ENCODE results near the gene GALNT15.

DNA sequence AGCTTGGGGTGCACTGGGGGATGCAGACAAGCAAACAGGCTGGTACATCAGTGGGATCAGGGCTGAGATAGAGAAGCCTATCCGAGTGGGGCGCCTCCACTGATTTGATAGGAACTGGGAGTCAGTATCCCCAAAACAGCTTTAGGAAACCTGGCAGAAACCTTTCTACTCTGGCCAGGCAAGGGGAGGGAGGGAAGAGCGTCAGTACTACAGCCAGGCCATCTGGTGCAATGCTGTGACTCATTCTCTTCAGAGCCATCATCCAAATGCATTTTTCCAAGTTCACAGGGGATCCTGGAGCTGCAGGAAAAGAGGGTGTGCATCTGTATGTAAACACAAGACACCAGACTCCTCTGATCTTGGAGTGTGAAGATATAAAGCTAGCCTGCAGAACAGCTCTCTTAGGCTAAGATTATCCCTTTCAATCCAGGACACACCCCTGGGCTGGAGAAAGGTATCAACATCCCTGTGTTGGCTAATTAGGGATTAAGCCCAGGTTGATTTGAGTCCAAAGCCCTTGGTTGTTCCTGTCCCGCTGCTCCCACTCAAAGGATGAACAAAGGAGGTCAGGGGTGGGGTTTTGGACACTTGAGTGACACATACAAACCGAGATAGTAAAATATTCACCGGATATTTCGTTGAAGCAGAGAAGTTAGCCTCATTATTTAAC lies 9.3 kb downstream of the GALNT15 start:
- TF ChIP-seq CTCF (IDR thresholded peaks at IDR 0.05): no peak
- TF ChIP-seq POLR2A (IDR thresholded peaks at IDR 0.05): no peak
